ENCODE measurements around the gene STXBP4.

The STXBP4 gene

GRCh38 chr17:55215711-55216110 is 247.1 kb downstream of the STXBP4 start:
- in situ Hi-C loops (cut with MboI; ENCODE audit: low sequenced_read_pairs), result no loop called here

GRCh38 chr17:55216888-55217287 is 248.3 kb downstream of the STXBP4 start:
- in situ Hi-C loops (cut with MboI; ENCODE audit: low sequenced_read_pairs), result no loop called here

GRCh38 chr17:55219459-55219858 is 250.9 kb downstream of the STXBP4 start:
- in situ Hi-C loops (cut with MboI; ENCODE audit: low sequenced_read_pairs), result no loop called here

- in situ Hi-C loops (cut with MboI; ENCODE audit: low sequenced_read_pairs), result no loop called here
Observed at GRCh38 chr17:55219934-55220333, 251.4 kb downstream of the STXBP4 start.

Data from HL-60/S4 (cell line).